ENCODE results near the gene VRK3.
"Not testable (repeated sequence)": the region's sequence is repeated elsewhere in the genome, so short reads cannot be mapped to it uniquely, and the experiment has no call there.

Gene VRK3

GRCh38 chr19:49956115-49956495 lies 69.1 kb downstream of the VRK3 start:
- no peak for DNase-seq (ENCODE audit: low read depth in 2 of 2)

DNA sequence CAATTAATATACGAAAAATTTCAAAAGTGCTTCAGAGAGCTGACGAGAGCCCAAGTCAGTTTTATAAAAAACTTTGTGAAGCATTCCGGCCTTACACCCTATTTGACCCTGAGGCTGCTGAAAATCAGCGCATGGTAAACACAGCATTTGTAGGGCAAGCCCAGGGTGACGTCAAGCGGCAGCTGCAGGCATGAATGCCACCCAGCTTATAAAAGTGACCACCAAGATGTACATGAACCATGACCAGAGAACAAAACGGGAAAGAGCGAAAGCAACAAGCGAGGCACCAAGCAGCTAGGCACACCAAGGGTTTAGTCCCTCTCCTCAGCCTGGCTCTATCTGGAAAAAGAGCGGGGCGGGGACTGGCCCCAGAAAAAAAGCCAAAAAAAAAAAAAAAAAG lies 70.2 kb downstream of the VRK3 start:
- no peak for DNase-seq (ENCODE audit: low read depth in 2 of 2)

GRCh38 chr19:49954092-49954829 lies 70.9 kb downstream of the VRK3 start:
- DNase-seq (ENCODE audit: low read depth in 2 of 2) = no peak

DNA sequence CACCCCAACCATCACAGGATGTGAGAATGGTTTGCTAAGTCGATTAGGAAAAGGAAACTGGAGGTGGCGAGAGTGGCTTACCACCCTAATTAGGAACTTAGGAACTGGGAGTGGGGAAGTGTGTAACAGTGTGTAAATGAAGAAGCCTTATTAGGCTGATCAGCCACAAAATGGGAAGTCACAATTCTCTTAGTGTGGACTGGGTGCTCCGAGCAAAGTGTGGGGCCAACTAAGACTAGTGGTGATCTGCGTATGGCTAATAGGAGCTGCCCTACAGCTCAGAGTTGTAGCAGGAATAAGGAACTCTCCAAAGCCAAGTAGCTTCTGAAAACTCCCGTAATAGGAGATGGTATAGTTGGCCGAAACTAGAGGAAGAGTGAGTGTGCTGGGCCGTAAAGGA lies 71.8 kb downstream of the VRK3 start:
- no peak for DNase-seq (ENCODE audit: low read depth in 2 of 2)

GRCh38 chr19:49952906-49953305 lies 72.3 kb downstream of the VRK3 start:
- DNase-seq (ENCODE audit: low read depth in 2 of 2) = no peak

GRCh38 chr19:49952479-49952836 lies 72.7 kb downstream of the VRK3 start:
- DNase-seq (ENCODE audit: low read depth in 2 of 2) = no peak

GRCh38 chr19:49951806-49952478 lies 73.2 kb downstream of the VRK3 start:
- DNase-seq (ENCODE audit: low read depth in 2 of 2) = no peak

- no peak for DNase-seq (ENCODE audit: low read depth in 2 of 2)
Observed at GRCh38 chr19:49950956-49951526, 74.1 kb downstream of the VRK3 start.

GRCh38 chr19:49950590-49950948 lies 74.6 kb downstream of the VRK3 start:
- DNase-seq (ENCODE audit: low read depth in 2 of 2) = no peak

DNA sequence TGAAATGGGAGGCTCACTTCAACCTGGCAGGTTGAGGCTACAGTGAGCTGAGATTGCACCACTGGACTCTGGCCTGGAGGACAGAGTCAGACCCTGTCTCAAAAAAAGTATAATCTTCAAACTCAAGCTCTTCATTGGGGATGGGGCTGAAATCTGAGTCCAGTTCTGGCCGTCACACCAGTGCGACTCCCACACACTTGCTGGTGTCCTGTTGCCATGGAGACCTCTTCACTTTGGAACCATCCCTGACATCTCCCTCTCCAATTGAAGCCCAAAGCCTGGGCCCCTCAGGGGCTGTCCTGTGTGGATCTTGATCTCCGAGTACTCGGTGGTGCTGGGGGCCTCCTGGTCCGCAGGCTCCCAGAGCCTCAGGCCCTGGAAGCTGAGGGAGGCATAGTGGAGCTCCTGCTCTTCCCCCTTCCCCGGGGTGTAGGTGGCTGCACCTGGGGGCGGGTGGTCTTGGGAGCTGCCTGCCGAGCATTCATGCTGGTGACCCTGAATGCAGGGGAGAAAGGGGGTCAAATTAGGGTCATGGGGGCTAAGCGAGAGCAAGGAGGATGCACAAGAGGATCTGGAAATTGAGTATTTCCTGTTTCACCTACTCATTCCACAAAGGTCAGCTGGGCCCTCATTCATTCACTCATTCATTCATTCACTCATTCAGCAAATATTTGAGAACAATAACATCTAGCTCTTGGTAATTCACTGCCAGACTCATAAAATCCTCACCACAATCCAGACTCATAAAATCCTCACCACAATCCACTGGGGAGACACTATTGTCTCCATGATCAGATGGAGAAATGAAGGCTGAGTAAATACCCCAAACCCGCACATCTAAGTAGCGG lies 75.2 kb downstream of the VRK3 start:
- no peak for DNase-seq (ENCODE audit: low read depth in 2 of 2)

DNA sequence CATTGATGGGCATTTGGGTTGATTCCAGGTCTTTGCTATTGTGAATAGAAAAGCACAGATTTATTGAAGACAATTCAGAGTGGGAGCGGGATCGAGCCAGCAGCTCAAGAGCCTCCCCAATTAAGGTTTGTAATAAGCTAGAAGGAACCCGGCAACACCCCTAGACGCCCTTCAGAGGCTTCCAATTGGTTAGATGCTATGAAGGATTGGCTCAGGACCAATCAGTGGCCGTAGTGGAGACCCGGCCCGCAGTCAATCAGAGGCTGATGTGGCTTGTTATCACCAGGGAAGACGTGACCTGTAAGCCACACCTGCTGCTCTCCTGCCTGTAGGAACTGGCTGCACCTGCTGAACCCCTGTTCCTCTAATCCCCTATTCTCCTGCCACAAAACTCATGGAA lies 78.8 kb downstream of the VRK3 start:
- DNase-seq (ENCODE audit: low read depth in 2 of 2) = no peak

- not testable (repeated sequence) for DNase-seq (ENCODE audit: low read depth in 2 of 2)
Observed at GRCh38 chr19:49944567-49944966, 80.6 kb downstream of the VRK3 start.

DNA sequence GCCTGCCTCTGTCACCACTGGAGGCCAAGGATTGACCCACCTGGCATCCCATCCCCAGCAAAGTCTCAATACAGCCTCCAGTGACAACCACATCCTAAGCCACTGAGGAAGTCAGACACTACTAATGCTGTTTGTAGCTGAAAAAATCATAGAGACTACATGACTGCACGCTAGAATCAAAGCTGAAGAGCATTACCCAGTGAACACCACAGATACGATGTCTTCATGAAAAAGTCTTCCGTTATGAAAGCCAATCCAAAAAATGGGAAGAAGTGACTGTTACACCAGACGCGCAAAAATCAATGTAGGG lies 84.7 kb downstream of the VRK3 start:
- no peak for DNase-seq (ENCODE audit: low read depth in 2 of 2)

- no peak for DNase-seq (ENCODE audit: low read depth in 2 of 2)
Observed at GRCh38 chr19:49939721-49940481, 85.3 kb downstream of the VRK3 start.

DNA sequence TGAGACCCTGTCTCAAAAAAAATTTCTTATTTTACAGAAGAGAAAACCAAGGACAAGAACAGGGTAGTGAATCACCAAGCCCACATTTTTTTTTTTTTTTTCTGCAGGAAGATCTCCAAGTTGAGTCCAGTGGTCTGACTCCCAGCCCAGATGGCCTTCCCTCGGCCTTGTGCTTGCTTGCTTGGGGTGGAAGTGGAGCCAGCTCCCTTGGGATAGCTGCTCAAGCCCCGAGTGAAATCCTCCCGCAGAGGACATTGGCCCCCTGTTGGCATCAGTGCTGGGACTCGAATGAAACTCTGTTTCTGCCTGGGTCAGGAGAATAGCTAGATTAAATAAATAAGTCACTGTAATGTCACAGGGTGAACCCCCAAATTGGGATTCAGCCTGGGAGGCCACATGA lies 86.5 kb downstream of the VRK3 start:
- no peak for DNase-seq (ENCODE audit: low read depth in 2 of 2)

DNA sequence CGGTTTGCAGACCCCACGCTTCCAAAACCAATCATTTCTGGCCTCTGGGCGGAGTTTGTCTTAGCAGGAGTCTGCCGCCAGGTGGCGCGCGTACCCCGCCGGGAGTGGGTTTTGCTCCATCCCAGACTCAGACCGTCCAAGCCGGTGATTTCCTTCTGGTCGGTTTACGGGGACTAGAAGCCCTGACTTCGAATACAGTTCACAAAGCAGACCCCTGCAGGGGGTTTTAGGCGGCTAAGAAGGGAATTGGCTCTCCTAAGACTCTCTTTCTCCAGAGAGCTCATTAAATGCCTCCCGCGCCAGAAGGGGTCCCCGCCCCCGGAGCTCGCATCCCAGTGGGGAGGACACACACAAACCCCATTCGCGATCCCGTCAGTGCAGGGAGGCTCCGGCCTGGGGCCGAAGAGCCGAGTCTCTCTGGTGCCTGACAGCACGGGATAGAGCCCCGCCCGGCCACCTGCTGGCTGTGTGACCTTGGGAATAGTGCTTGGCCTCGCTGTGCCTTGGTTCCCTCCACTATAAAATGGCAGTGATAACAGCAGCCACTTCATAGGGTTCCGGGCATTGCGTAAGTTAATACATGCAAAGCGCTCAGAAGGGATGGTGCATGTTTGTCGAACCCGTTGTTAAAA lies 87.3 kb downstream of the VRK3 start:
- DNase-seq (ENCODE audit: low read depth in 2 of 2) = peak; percentile 54 to 65

DNA sequence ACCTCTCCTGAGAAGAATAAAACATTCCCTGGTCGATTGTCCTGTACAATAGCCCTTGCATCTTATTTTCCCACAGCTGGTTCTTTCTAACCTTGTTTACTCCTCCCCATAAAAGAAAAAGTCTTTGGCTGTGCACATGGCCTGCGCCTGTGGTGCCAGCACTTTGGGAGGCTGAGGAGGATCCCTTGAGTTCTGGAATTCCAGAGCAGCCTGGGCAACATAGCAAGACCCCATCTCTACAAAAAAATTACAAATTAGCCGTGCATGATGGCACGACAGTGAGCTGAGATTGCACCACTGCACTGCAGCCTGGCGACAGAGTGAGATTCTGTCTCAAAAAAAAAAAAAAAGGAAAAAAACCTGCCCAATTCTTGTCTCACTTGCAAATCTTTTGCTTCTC lies 88.6 kb downstream of the VRK3 start:
- DNase-seq (ENCODE audit: low read depth in 2 of 2) = no peak

- DNase-seq (ENCODE audit: low read depth in 2 of 2) = no peak
Observed at GRCh38 chr19:49933643-49934042, 91.5 kb downstream of the VRK3 start.

- no peak for DNase-seq (ENCODE audit: low read depth in 2 of 2)
Observed at GRCh38 chr19:49932731-49933131, 92.4 kb downstream of the VRK3 start.

DNA sequence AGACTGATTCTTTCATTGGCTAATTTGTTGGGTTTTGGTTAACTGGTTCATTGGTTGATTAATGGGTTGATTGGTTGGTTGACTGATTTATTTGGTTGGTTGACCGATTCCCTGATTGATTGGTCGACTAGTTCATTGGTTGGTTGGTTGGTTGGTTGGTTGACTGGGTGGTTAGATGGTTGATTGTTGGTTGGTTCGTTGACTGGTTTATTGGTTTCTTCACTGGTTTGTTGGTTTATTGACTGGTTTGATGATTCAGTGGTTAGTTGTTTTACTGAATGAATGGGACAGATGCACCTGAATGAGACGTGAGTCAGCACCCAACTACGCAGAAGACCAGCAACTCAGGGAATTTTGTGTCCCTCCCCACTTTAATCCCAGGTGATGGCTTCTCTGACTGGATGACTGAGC lies 93.1 kb downstream of the VRK3 start:
- no peak for DNase-seq (ENCODE audit: low read depth in 2 of 2)

- DNase-seq (ENCODE audit: low read depth in 2 of 2) = no peak
Observed at GRCh38 chr19:49931293-49932040, 93.7 kb downstream of the VRK3 start.

All from activated CD8-positive, alpha-beta memory T cell treated with anti-CD3 and anti-CD28 coated beads for 4 hours (primary cell).